Posterior vena cava (tissue), 2 donors: Measurements from ENCODE around the gene FGF2. TPM values are rescaled to one million over a fixed set of nuclear protein-coding genes. Genes with fewer than 3 reads are reported as not detected.
"Not testable (repeated sequence)": the region's sequence is repeated elsewhere in the genome, so short reads cannot be mapped to it uniquely, and the experiment has no call there.

Experiments
- DNase-seq: peaks from one replicate; pipeline ENCODE4 v3.0.0-alpha.2; 2020; ENCODE audit warnings: low spot score
- intact Hi-C, 2 donors: fragments of 100-400 bp; cut with DNase I; formaldehyde crosslinking; loops; one replicate each; pipeline versions ENCODE4 v1.14.1 to v1.14.2; 2022 to 2023
- total RNA-seq, 2 donors: library from RNA; stranded (reverse); fragmentation: NEBNext Ultra II Directional; extraction: Animal tissue kit (Norgen Biotek cat#: 25700); gene quantifications; one replicate each; pipeline ENCODE4 v1.2.1, GENCODE V29; 2021
- donor health status: DM: yes; HTN: yes; CAD: no.
- donor health status: DM: yes; HTN: yes; CAD: no.

The FGF2 gene
- total RNA-seq, 2 donors from 2014 or later: 27.5 to 34.6 TPM

DNA sequence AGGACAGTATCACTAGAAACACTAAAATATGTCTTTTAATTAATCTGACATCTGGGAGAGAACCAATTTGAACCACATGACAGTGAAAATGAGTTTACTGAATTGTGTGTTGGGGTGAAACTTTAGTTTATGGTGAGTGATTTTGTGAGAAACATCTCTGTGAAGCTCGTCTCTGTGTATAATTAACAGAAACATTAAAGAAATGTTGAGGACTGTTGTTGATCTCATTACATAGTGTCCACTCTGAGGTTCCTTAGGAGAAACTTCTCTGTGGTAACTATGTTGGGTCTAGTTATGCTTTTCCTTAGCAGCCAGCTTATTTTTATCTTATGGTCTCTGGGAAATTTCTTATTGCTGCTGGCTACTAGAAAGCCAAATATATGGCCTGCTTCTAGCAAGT lies 15.8 kb downstream of the FGF2 start:
- intact Hi-C loops: no loop called here
- DNase-seq: no peak

GRCh38 chr4:122842984-122843531 lies 16.4 kb downstream of the FGF2 start:
- intact Hi-C loops: no loop called here
- no peak for DNase-seq

DNA sequence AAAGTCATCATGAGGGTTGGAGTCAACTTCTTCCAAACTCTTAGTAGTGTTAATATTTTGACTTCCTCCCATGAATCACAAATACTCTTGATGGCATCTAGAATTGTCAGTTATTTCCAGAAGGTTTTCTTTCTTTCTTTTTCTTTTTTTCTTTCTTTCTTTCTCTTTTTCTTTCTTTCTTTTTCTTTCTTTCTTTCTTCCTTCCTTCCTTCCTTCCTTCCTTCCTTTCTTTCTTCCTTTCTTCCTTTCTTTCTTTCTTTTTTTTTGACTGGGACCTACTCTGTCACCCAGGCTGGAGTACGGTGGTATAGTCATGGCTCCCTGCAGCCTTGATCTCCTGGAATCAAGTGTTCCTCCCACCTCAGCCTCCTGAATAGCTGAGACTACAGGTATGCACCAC lies 17.8 kb downstream of the FGF2 start:
- DNase-seq, intact Hi-C loops: not testable (repeated sequence)

DNA sequence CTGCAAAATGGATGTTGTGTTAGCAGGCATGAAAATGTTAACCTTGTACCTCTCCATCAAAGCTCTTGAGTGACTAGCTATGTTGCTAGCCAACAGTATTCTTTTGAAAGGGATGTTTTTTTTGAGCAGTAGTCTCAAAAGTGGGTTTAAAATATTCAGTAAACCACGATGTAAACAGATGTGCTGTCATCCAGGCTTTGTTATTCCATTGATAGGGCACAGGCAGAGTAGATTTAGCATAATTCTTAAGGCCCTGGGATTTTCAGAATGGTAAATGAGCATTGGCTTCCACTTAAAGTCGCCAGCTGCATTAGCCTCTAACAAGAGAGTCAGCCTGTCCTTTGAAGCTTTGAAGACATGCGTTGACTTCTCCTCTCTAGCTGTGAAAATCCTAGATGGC lies 18.4 kb downstream of the FGF2 start:
- intact Hi-C loops: no loop called here
- no peak for DNase-seq

- intact Hi-C loops: no loop called here
- no peak for DNase-seq
Observed at GRCh38 chr4:122845760-122846159, 19.1 kb downstream of the FGF2 start.

DNA sequence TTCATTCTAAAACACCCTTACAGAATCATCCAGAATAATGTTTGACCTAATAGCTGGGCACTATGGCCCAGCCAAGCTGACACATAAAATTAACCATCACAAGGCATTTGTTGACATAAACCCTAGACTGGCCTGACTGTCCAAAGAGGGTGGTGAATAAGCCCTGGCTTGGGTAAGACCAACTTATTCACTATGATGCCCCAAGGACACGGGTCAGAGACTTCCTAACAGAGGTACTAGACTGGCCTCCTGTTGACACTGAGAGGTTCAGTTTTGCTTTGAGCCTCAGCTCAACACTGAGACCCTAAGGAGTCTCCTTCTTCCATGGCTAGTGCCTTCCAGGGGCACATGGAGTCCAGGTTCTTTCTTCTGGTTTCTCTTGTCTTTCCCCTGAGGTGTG lies 21.3 kb downstream of the FGF2 start:
- DNase-seq: no peak
- intact Hi-C loops: no loop called here

DNA sequence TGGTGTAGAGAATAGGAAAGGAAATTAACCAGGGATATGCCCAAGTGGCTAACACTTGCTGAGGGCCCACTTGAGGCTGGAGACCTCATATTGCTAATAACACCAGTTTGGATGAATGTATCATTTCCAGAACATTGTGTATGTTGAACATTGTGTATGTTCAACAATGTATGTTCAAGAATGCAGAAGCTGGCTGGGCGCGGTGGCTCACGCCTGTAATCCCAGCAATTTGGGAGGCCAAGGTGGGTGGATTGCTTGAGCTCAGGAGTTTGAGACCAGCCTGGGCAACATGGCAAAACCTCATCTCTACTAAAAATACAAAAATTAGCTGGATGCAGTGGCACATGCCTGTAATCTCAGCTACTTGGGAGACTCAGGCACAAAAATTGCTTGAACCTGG lies 23.2 kb downstream of the FGF2 start:
- DNase-seq, intact Hi-C loops: not testable (repeated sequence)

GRCh38 chr4:122851568-122851967 lies 24.9 kb downstream of the FGF2 start:
- intact Hi-C loops: no loop called here

GRCh38 chr4:122854447-122855352 lies 28.1 kb downstream of the FGF2 start:
- intact Hi-C loops: no loop called here
- DNase-seq: no peak

More at GRCh38 chr4:122851568-122851967, 24.9 kb downstream of the FGF2 start:
- no peak for DNase-seq

DNA sequence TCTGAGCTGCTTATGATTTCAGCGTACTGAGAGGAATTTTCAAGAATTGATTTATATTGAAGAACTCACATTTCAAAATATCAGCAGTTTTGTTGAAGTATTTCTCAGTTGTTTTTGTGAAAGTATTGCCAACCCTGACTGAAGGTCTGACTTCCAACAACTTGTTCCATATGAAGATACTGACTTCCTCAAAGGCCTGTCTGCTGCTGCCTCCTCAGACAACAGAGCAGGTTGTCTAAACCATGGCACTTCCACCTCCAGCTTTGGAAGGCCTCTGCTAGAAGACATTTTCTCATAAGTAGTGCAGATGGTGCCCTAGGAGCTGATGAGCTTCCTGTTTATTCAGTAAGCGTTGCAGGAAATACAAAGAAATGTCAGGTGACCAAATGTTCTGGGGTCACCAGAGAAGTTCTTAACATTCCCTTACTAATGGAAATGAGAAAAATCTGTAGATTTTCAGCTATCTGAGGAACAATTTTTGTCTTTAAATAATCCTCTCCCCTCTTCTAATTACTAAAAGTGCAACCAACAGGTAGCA lies 28.8 kb downstream of the FGF2 start:
- intact Hi-C loops: no loop called here
- no peak for DNase-seq

- intact Hi-C loops: no loop called here
- DNase-seq: no peak
Observed at GRCh38 chr4:122857160-122857559, 30.5 kb downstream of the FGF2 start.

DNA sequence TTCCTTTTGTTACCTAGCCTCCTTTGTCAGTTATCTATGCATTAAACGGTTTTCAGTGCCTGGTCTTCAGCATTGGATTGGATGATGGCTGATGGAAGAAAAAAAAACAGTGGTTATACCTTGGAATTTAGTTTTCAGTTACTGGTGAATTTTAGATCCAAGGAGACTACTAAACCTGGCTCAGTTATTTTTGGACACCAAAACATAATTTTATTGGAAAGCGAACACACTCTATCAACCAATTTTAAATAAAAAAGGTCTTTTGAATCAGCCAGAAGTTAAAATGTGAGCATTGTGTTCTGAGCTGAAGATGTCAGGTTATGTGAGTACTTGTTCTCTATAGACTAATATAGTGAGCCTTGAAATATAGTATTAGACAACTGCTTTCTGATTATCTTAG lies 32.1 kb downstream of the FGF2 start:
- no peak for DNase-seq
- intact Hi-C loops: no loop called here

DNA sequence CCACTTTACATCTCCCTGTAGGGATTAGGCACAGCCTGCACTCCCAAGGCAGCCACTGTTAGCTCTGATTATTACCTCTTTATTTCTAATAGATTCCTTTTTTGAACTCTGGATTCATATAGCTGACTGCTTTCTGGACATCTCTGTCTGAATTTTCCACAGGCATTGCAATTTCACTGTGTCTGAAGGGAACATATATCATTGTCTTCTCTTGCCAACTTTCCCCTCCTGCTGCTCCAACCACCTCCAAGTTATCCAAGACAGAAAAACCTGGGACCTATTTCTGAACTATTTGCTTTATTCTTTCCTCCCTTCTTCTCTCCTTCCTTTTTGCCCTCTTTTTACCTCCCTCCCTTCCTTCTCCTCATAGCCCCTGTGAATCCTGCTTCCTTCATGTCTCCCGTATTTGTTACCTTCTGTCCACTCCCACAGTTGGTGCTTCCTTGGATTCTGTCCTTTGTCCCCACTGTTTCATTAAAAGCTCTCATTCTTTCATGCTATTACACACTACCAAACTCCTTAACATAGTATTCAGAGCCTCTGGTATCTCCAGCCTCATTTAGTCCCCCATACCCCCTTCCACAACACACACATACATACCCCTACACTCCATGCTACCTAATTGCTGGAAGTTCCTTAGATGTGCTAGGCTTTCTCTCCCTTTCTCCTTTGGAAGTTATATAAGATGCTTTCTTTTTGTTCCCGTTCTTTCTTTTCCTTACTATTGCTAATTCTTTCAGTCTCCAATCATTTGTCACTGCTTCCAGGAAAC lies 34.7 kb downstream of the FGF2 start:
- no peak for DNase-seq
- intact Hi-C loops: no loop called here

GRCh38 chr4:122863639-122864038 lies 37.0 kb downstream of the FGF2 start:
- intact Hi-C loops: no loop called here
- DNase-seq: no peak

DNA sequence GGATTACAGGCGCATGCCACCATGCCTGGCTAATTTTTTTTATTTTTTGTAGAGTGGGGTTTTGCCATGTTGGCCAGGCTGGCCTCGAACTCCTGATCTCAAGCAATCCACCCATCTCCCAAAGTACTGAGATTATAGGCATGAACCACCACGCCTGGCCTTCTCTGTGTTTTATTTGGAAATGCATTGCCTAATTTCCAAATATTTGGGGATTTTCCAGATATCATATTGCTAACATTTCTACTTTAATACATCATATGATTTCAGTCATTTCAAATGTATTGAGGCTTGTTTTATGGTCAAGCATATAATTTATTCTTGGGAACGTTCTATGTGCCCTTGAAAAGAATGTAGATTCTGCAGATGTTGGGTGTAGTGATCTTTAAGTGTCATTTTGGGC lies 38.8 kb downstream of the FGF2 start:
- DNase-seq: no peak
- intact Hi-C loops: loop anchor here in 1 of 2 donors (5.0 kb wide), 1 partner anchor 602 kb away; no protein-coding TSS in a partner anchor

GRCh38 chr4:122868235-122868634 lies 41.6 kb downstream of the FGF2 start:
- intact Hi-C loops: loop anchor here in 1 of 2 donors (5.0 kb wide), 1 partner anchor 599 kb away; no protein-coding TSS in a partner anchor
- DNase-seq: not testable (repeated sequence)

DNA sequence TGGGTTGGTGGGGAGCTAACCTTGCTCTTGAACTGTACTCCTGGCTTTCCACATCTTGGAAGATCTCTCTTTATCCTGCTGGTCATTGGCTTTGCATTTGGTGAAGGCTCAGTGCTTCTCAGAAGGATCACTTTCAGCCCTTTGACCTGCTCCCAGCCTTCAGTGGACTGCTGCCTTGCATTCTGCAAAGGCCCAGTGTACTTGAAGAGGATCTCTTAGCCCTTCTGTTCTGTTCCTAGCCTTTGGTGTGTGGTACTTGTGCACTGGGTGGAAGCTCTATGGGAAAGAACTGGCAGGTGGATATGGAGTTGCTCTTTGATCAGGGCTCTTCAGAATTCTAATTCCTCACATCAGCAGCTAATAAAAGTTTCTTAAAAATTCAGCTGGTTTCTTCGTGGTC lies 46.5 kb downstream of the FGF2 start:
- DNase-seq: no peak
- intact Hi-C loops: no loop called here

DNA sequence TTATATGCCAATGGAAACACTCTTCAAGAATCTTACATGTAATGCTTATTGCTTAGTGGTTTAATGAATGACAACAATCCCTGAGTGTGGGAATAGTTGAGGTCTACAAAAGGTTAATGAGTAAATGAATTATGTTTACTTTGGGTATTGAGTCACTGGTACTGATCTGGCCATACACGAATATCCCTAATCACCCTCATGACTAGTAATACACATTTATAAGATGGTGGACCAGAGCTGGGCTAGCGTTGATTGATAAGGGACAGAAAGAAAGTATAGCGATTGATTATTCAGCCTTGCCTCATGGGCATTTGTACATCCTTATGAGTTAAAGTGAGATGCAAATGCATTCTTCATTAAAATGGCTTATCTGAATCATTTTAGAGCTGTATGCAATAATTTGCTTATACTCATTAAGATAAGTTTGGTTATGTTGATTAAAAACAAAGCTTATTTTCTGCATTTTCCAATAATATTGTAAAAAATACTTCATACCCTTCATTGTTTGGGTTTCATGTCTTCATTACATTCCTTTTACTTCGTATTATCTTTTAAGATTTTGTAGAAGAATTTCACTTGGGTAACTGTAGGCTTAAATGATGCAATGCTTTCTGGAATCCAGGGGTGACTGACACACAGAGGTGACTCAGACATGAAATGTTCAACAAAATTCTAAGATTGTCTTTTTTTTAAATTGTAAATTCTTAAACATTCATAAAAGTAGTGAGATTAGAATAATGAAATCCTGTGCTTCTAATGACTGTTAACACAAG lies 47.4 kb downstream of the FGF2 start:
- intact Hi-C loops: no loop called here
- DNase-seq: no peak

GRCh38 chr4:122875949-122876348 lies 49.3 kb downstream of the FGF2 start:
- no peak for DNase-seq
- intact Hi-C loops: no loop called here
